ENCODE data around the gene CDC45. TPM values are rescaled to one million over a fixed set of nuclear protein-coding genes. Genes with fewer than 3 reads are reported as not detected.

CDC45 gene
- total and polyA plus RNA-seq, 4 donors, result 4.0 to 8.5 (median 7.7) TPM

GRCh38 chr22:19478045-19478900, 1.4 kb upstream of the CDC45 start:
- H3K27me3 ChIP-seq (ENCODE audit: control insufficient read depth, insufficient read depth, low read length), result no peaks in the 10 kb centered on the region
- peak overlapping the region; percentile 72 for H3K4me3 ChIP-seq (ENCODE audit: low read depth, low read length)
- no peak for DNase-seq (ENCODE audit: low read depth in 4 of 6, low spot score in 6 of 6)
- WGBS (ENCODE audit: insufficient coverage), result 0% methylated on average over 22 of the region's 31 CpGs
- no peaks in the 10 kb centered on the region for H3K9me3 ChIP-seq (ENCODE audit: control insufficient read depth, insufficient read depth, low read length)
- peak overlapping the region; percentile 15 for H3K27ac ChIP-seq (ENCODE audit: low read depth, low read length)
- H3K4me1 ChIP-seq (ENCODE audit: control insufficient read depth, insufficient read depth, low read length), result peaks cover 9% of the 10 kb centered on the region
- peaks cover 16% of the 10 kb centered on the region for H3K36me3 ChIP-seq (ENCODE audit: control insufficient read depth, insufficient read depth, low read length)

GRCh38 chr22:19478901-19479354, 792 bp upstream of the CDC45 start, which contains the start of gene UFD1:
TSS of gene UFD1 (minus strand) at chr22:19479193. CDS start at chr22:19479085, 108 bp downstream.
- no peaks in the 10 kb centered on the region for H3K9me3 ChIP-seq (ENCODE audit: control insufficient read depth, insufficient read depth, low read length)
- peaks cover 9% of the 10 kb centered on the region for H3K4me1 ChIP-seq (ENCODE audit: control insufficient read depth, insufficient read depth, low read length)
- WGBS (ENCODE audit: insufficient coverage), result under 1% methylated on average over 36 of the region's 42 CpGs
- H3K27ac ChIP-seq (ENCODE audit: low read depth, low read length), result peak within 1 kb of the TSS; percentile 96
- peak in 2 of 6 donors; percentile 59 to 76 for DNase-seq (ENCODE audit: low read depth in 4 of 6, low spot score in 6 of 6)
- H3K4me3 ChIP-seq (ENCODE audit: low read depth, low read length), result peak within 1 kb of the TSS; percentile 72
- H3K36me3 ChIP-seq (ENCODE audit: control insufficient read depth, insufficient read depth, low read length), result peaks cover 10% of the 10 kb centered on the region
- H3K27me3 ChIP-seq (ENCODE audit: control insufficient read depth, insufficient read depth, low read length), result no peaks in the 10 kb centered on the region

GRCh38 chr22:19480173-19480568, 451 bp downstream of the CDC45 start:
- Histone ChIP-seq H3K36me3 (ENCODE audit: control insufficient read depth, insufficient read depth, low read length) (no peaks in the 10 kb centered on the region), H3K9me3 (ENCODE audit: control insufficient read depth, insufficient read depth, low read length) (no peaks in the 10 kb centered on the region), H3K4me3 (ENCODE audit: low read depth, low read length) (peak overlapping the region; percentile 72), H3K27me3 (ENCODE audit: control insufficient read depth, insufficient read depth, low read length) (no peaks in the 10 kb centered on the region), H3K4me1 (ENCODE audit: control insufficient read depth, insufficient read depth, low read length) (peaks cover 9% of the 10 kb centered on the region), H3K27ac (ENCODE audit: low read depth, low read length) (no peak overlapping the region)
- DNase-seq (ENCODE audit: low read depth in 4 of 6, low spot score in 6 of 6), result no peak
- 0% methylated on average over 15 of the region's 15 CpGs for WGBS (ENCODE audit: insufficient coverage)

- no peak for DNase-seq (ENCODE audit: low read depth in 4 of 6, low spot score in 6 of 6)
- Histone ChIP-seq H3K4me1 (ENCODE audit: control insufficient read depth, insufficient read depth, low read length) (peaks cover 9% of the 10 kb centered on the region), H3K27ac (ENCODE audit: low read depth, low read length) (no peak overlapping the region), H3K27me3 (ENCODE audit: control insufficient read depth, insufficient read depth, low read length) (no peaks in the 10 kb centered on the region), H3K4me3 (ENCODE audit: low read depth, low read length) (no peak overlapping the region), H3K36me3 (ENCODE audit: control insufficient read depth, insufficient read depth, low read length) (no peaks in the 10 kb centered on the region), H3K9me3 (ENCODE audit: control insufficient read depth, insufficient read depth, low read length) (no peaks in the 10 kb centered on the region)
- 67% methylated on average over 5 of the region's 10 CpGs for WGBS (ENCODE audit: insufficient coverage)
Observed at GRCh38 chr22:19480789-19481188, 1.1 kb downstream of the CDC45 start.

- 100% methylated on average over 6 of the region's 9 CpGs for WGBS (ENCODE audit: insufficient coverage)
- no peaks in the 10 kb centered on the region for H3K36me3 ChIP-seq (ENCODE audit: control insufficient read depth, insufficient read depth, low read length)
- H3K4me1 ChIP-seq (ENCODE audit: control insufficient read depth, insufficient read depth, low read length), result peaks cover 9% of the 10 kb centered on the region
Observed at GRCh38 chr22:19482297-19482696, 2.6 kb downstream of the CDC45 start.

GRCh38 chr22:19483481-19484244, 3.9 kb downstream of the CDC45 start:
- no peaks in the 10 kb centered on the region for H3K9me3 ChIP-seq (ENCODE audit: control insufficient read depth, insufficient read depth, low read length)
- WGBS (ENCODE audit: insufficient coverage), result 93% methylated on average over 5 of the region's 8 CpGs
- H3K4me1 ChIP-seq (ENCODE audit: control insufficient read depth, insufficient read depth, low read length), result peaks cover 5% of the 10 kb centered on the region
- no peaks in the 10 kb centered on the region for H3K36me3 ChIP-seq (ENCODE audit: control insufficient read depth, insufficient read depth, low read length)
- no peak overlapping the region for H3K4me3 ChIP-seq (ENCODE audit: low read depth, low read length)
- H3K27me3 ChIP-seq (ENCODE audit: control insufficient read depth, insufficient read depth, low read length), result no peaks in the 10 kb centered on the region
- no peak for DNase-seq (ENCODE audit: low read depth in 4 of 6, low spot score in 6 of 6)
- H3K27ac ChIP-seq (ENCODE audit: low read depth, low read length), result no peak overlapping the region

More at GRCh38 chr22:19482297-19482696, 2.6 kb downstream of the CDC45 start:
- H3K4me3 ChIP-seq (ENCODE audit: low read depth, low read length), result no peak overlapping the region
- no peaks in the 10 kb centered on the region for H3K9me3 ChIP-seq (ENCODE audit: control insufficient read depth, insufficient read depth, low read length)
- no peaks in the 10 kb centered on the region for H3K27me3 ChIP-seq (ENCODE audit: control insufficient read depth, insufficient read depth, low read length)
- DNase-seq (ENCODE audit: low read depth in 4 of 6, low spot score in 6 of 6), result no peak
- no peak overlapping the region for H3K27ac ChIP-seq (ENCODE audit: low read depth, low read length)

GRCh38 chr22:19488285-19488684, 8.6 kb downstream of the CDC45 start:
- H3K9me3 ChIP-seq (ENCODE audit: control insufficient read depth, insufficient read depth, low read length), result no peaks in the 10 kb centered on the region
- no peaks in the 10 kb centered on the region for H3K4me1 ChIP-seq (ENCODE audit: control insufficient read depth, insufficient read depth, low read length)
- H3K27ac ChIP-seq (ENCODE audit: low read depth, low read length), result no peak overlapping the region
- H3K36me3 ChIP-seq (ENCODE audit: control insufficient read depth, insufficient read depth, low read length), result no peaks in the 10 kb centered on the region
- no peaks in the 10 kb centered on the region for H3K27me3 ChIP-seq (ENCODE audit: control insufficient read depth, insufficient read depth, low read length)
- H3K4me3 ChIP-seq (ENCODE audit: low read depth, low read length), result no peak overlapping the region
- no CpG with 5 or more reads among the region's 2 CpGs for WGBS (ENCODE audit: insufficient coverage)
- DNase-seq (ENCODE audit: low read depth in 4 of 6, low spot score in 6 of 6), result no peak

- Histone ChIP-seq H3K27ac (ENCODE audit: low read depth, low read length) (no peak overlapping the region), H3K9me3 (ENCODE audit: control insufficient read depth, insufficient read depth, low read length) (no peaks in the 10 kb centered on the region), H3K4me1 (ENCODE audit: control insufficient read depth, insufficient read depth, low read length) (no peaks in the 10 kb centered on the region), H3K4me3 (ENCODE audit: low read depth, low read length) (no peak overlapping the region), H3K27me3 (ENCODE audit: control insufficient read depth, insufficient read depth, low read length) (no peaks in the 10 kb centered on the region), H3K36me3 (ENCODE audit: control insufficient read depth, insufficient read depth, low read length) (peaks cover 3% of the 10 kb centered on the region)
- peak in 2 of 6 donors; percentile 79 to 82 for DNase-seq (ENCODE audit: low read depth in 4 of 6, low spot score in 6 of 6)
- 100% methylated on average over 1 of the region's 7 CpGs for WGBS (ENCODE audit: insufficient coverage)
Observed at GRCh38 chr22:19488884-19489843, 9.4 kb downstream of the CDC45 start.

Measured in spinal cord (tissue), 10 donors.